Peyer's patch (tissue), 4 donors: ENCODE measurements around the gene NCK2. TPM values are rescaled to one million over a fixed set of nuclear protein-coding genes. Genes with fewer than 3 reads are reported as not detected.

ENCODE experiments used
- DNase-seq, 3 donors: peaks; one replicate each; pipeline ENCODE4 v3.0.0-alpha.2; 2017 to 2019
- H3K27ac ChIP-seq, 4 donors: fragments of 200-600 bp; sonication (generic); one replicate each; pipeline ENCODE4 v1.5.1; 2016 to 2019
- H3K27me3 ChIP-seq, 2 donors: fragments of 200-600 bp; sonication (generic); one replicate each; pipeline ENCODE4 v1.5.1; 2019
- H3K36me3 ChIP-seq, 3 donors: fragments of 200-600 bp; sonication (generic); one replicate each; pipeline ENCODE4 v1.5.1; 2016 to 2019
- H3K4me1 ChIP-seq, 4 donors: fragments of 200-600 bp; sonication (generic); one replicate each; pipeline ENCODE4 v1.5.1; 2016 to 2019
- H3K4me3 ChIP-seq, 4 donors: fragments of 200-600 bp; sonication (generic); 1 replicate in 3 of 4; 2 replicates in 1 of 4; pipeline ENCODE4 v1.5.1; 2016 to 2019; ENCODE audit warnings: mild to moderate bottlenecking in 1 of 4
- H3K9me3 ChIP-seq, 4 donors: fragments of 200-600 bp; sonication (generic); one replicate each; pipeline ENCODE4 v1.5.1; 2016 to 2019; ENCODE audit warnings: mild to moderate bottlenecking in 1 of 4
- POLR2A ChIP-seq, 2 donors: fragments of 450-650 bp; IDR thresholded peaks; one replicate each; pipeline ENCODE4 v1.5.1; 2017; ENCODE audit warnings: antibody characterized with exemption in 2 of 2, mild to moderate bottlenecking in 2 of 2, moderate library complexity in 2 of 2
- total RNA-seq, 4 donors: library from RNA; depleted of rRNA; stranded (reverse); fragments of >200 nt; gene quantifications; one replicate each; pipeline ENCODE4 v1.1.0, GENCODE V29; 2016
- TF ChIP-seq, protein P1 (sequence below), 6 experiments: fragments of 450-650 bp in 4 of 6; fragments of 200-600 bp in 2 of 6; sonication (generic) in 1 of 6; IDR thresholded peaks; one replicate each; pipeline ENCODE4 v1.5.1; 2017 to 2019; ENCODE audit warnings: antibody characterized with exemption in 6 of 6, mild to moderate bottlenecking in 3 of 6, moderate library complexity in 1 of 6

The NCK2 gene
- total RNA-seq, 4 donors from 2014 or later: 58.6 to 94.5 (median 85.8) TPM

DNA sequence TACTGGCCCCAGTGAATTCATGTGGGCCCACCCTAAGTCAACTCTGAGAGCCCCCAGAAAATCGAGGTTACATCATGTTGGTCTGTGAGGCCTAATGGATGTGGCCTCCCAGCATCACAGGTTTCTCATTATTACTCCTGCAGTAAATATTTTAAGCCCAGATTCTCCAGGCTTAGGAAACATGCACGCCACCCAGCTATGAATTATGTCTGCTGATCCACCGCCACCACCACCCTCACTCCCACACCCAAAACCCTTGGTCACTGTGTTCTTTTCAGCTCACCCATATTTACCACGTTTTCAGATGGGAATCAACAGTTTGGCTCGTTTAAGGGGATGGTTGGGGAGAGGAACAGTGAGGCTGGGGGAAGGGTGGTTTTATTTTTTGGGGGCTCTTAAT is 128.6 kb downstream of the NCK2 start:
- Histone ChIP-seq H3K36me3 (no peaks in the 10 kb centered on the region), H3K27me3 (no peaks in the 10 kb centered on the region), H3K27ac (no peak overlapping the region), H3K4me3 (no peak overlapping the region), H3K9me3 (no peaks in the 10 kb centered on the region), H3K4me1 (peaks cover 0 to 35% (median 8%) of the 10 kb centered on the region in 4 donors)
- no peak for DNase-seq
- TF ChIP-seq POLR2A (IDR thresholded peaks at IDR 0.05): no peak
- TF ChIP-seq, protein P1, sequence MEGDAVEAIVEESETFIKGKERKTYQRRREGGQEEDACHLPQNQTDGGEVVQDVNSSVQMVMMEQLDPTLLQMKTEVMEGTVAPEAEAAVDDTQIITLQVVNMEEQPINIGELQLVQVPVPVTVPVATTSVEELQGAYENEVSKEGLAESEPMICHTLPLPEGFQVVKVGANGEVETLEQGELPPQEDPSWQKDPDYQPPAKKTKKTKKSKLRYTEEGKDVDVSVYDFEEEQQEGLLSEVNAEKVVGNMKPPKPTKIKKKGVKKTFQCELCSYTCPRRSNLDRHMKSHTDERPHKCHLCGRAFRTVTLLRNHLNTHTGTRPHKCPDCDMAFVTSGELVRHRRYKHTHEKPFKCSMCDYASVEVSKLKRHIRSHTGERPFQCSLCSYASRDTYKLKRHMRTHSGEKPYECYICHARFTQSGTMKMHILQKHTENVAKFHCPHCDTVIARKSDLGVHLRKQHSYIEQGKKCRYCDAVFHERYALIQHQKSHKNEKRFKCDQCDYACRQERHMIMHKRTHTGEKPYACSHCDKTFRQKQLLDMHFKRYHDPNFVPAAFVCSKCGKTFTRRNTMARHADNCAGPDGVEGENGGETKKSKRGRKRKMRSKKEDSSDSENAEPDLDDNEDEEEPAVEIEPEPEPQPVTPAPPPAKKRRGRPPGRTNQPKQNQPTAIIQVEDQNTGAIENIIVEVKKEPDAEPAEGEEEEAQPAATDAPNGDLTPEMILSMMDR (IDR thresholded peaks at IDR 0.05): no peak

- peaks cover 0 to 39% (median 8%) of the 10 kb centered on the region in 4 donors for H3K4me1 ChIP-seq
- DNase-seq: no peak
- no peaks in the 10 kb centered on the region for H3K9me3 ChIP-seq
- no peak overlapping the region for H3K4me3 ChIP-seq
- H3K36me3 ChIP-seq: no peaks in the 10 kb centered on the region
- TF ChIP-seq POLR2A (IDR thresholded peaks at IDR 0.05): no peak
- TF ChIP-seq, protein P1 (IDR thresholded peaks at IDR 0.05): no peak
- H3K27me3 ChIP-seq: no peaks in the 10 kb centered on the region
- no peak overlapping the region for H3K27ac ChIP-seq
Observed at GRCh38 chr2:105873721-105874120, 129.0 kb downstream of the NCK2 start.

DNA sequence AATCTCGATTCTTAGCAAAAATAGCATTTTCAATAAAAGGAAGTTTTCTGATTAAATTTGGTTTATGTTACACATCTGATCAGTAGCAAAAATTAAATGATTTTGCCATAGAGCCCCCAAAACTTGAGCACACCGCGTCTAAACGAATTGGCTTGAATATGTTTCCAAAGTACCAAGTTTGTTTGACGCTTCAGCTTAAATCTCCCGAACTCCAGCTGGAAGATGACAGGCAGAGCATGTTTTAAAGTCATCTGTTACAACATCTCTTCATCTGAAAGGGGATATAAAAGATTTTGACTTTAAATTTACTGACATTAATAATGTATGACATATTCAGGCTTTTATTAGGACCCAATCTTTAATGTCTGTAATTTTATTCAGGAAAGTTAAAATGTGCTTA is 129.8 kb downstream of the NCK2 start:
- Histone ChIP-seq H3K4me3 (no peak overlapping the region), H3K9me3 (no peaks in the 10 kb centered on the region), H3K4me1 (peaks cover 0 to 42% (median 8%) of the 10 kb centered on the region in 4 donors), H3K36me3 (no peaks in the 10 kb centered on the region), H3K27me3 (no peaks in the 10 kb centered on the region), H3K27ac (no peak overlapping the region)
- no peak for DNase-seq
- no peak for TF ChIP-seq POLR2A (IDR thresholded peaks at IDR 0.05)
- TF ChIP-seq, protein P1 (IDR thresholded peaks at IDR 0.05): no peak

DNA sequence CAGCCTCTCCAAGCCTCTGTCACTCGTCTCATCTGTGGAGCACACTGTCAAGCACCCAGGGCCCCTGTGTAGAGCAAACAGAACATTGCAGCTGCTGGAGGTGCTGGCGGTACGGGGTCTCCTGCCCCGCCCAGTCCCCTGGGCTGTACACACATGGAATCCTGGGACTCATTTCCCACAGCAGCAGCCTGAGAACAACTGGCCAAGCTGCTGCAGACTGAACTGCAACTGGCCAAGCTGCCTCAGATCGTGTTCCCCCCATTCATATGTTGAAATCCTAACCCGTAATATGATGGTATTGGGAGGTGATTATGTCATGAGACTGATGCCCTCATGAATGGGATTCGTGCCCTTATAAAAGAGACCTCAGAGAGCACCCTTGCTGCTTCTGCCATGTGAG is 130.5 kb downstream of the NCK2 start:
- H3K27me3 ChIP-seq: no peaks in the 10 kb centered on the region
- no peak for DNase-seq
- H3K4me1 ChIP-seq: peaks cover 0 to 42% (median 8%) of the 10 kb centered on the region in 4 donors
- no peak overlapping the region for H3K4me3 ChIP-seq
- no peaks in the 10 kb centered on the region for H3K9me3 ChIP-seq
- H3K36me3 ChIP-seq: no peaks in the 10 kb centered on the region
- TF ChIP-seq POLR2A (IDR thresholded peaks at IDR 0.05): no peak
- TF ChIP-seq, protein P1 (IDR thresholded peaks at IDR 0.05): no peak
- no peak overlapping the region for H3K27ac ChIP-seq

DNA sequence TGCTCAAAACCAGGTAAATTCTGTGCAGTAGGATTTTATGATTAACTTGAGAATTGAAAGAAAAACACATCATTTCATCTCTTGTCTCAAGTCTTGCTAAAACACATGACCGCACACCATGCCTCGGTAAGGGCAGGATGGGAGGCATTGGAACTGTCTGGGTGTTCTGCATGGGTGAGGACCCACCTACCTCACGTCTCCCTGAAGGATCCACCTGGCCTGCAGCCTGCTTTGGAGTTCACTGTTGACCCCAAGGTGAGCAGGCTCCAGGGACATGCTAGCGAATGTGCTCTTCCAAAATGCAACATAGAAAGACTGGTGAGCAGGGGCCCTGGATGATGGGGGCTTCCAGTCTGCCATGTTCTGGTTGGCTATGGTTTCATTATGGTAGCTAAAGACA is 131.5 kb downstream of the NCK2 start:
- Histone ChIP-seq H3K27ac (no peak overlapping the region), H3K9me3 (no peaks in the 10 kb centered on the region), H3K36me3 (peaks cover 0 to 1% (median 0%) of the 10 kb centered on the region in 3 donors), H3K4me1 (peaks cover 0 to 42% (median 8%) of the 10 kb centered on the region in 4 donors), H3K27me3 (no peaks in the 10 kb centered on the region), H3K4me3 (no peak overlapping the region)
- no peak for DNase-seq
- TF ChIP-seq, protein P1 (IDR thresholded peaks at IDR 0.05): no peak
- TF ChIP-seq POLR2A (IDR thresholded peaks at IDR 0.05): no peak

GRCh38 chr2:105877945-105878344 is 133.2 kb downstream of the NCK2 start:
- H3K9me3 ChIP-seq: no peaks in the 10 kb centered on the region

More at GRCh38 chr2:105877945-105878344, 133.2 kb downstream of the NCK2 start:
- H3K36me3 ChIP-seq: peaks cover 0 to 11% (median 0%) of the 10 kb centered on the region in 3 donors
- TF ChIP-seq, protein P1 (IDR thresholded peaks at IDR 0.05): no peak
- TF ChIP-seq POLR2A (IDR thresholded peaks at IDR 0.05): no peak
- H3K27me3 ChIP-seq: no peaks in the 10 kb centered on the region
- H3K4me3 ChIP-seq: no peak overlapping the region
- H3K27ac ChIP-seq: peak overlapping the region in 1 of 4 donors; percentile 1
- H3K4me1 ChIP-seq: peaks cover 0 to 40% (median 8%) of the 10 kb centered on the region in 4 donors
- DNase-seq: no peak
